Measurements from ENCODE around the gene IL17RE. TPM values are rescaled to one million over a fixed set of nuclear protein-coding genes. Genes with fewer than 3 reads are reported as not detected.

IL17RE gene
- total and polyA plus RNA-seq, 2 of the 13 experiments (the other 11 are each of a cell fraction or from before 2014, with no cell fraction given): 14.5 to 24.1 TPM

- no peak for TF ChIP-seq ZNF850 (CRISPR knock-in tag; conservative IDR thresholded peaks at IDR 0.05)
- TF ChIP-seq, protein P1, sequence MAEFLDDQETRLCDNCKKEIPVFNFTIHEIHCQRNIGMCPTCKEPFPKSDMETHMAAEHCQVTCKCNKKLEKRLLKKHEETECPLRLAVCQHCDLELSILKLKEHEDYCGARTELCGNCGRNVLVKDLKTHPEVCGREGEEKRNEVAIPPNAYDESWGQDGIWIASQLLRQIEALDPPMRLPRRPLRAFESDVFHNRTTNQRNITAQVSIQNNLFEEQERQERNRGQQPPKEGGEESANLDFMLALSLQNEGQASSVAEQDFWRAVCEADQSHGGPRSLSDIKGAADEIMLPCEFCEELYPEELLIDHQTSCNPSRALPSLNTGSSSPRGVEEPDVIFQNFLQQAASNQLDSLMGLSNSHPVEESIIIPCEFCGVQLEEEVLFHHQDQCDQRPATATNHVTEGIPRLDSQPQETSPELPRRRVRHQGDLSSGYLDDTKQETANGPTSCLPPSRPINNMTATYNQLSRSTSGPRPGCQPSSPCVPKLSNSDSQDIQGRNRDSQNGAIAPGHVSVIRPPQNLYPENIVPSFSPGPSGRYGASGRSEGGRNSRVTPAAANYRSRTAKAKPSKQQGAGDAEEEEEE (CRISPR knock-in tag; IDR thresholded peaks at IDR 0.05; ENCODE audit: borderline replicate concordance): no peak
- peak; percentile 91 for TF ChIP-seq RFXAP (CRISPR knock-in tag; IDR thresholded peaks at IDR 0.05; ENCODE audit: borderline replicate concordance)
- TF ChIP-seq KDM5B (CRISPR knock-in tag; IDR thresholded peaks at IDR 0.05; ENCODE audit: borderline replicate concordance): peak; percentile 67; the same call in 1 of the 2 replicates
- TF ChIP-seq HNF4G (IDR thresholded peaks at IDR 0.05; ENCODE audit: borderline replicate concordance, low read depth, low read length): peak; percentile 5; the same call in 1 of the 2 replicates
- TF ChIP-seq HNF4G (CRISPR knock-in tag; IDR thresholded peaks at IDR 0.05; ENCODE audit: borderline replicate concordance, low read depth): peak; percentile 60; the same call in 1 of the 2 replicates
- peak; percentile 88; the same call in 1 of the 2 replicates for TF ChIP-seq TARDBP (CRISPR knock-in tag; IDR thresholded peaks at IDR 0.05)
- no peak for TF ChIP-seq ZNF562 (CRISPR knock-in tag; IDR thresholded peaks at IDR 0.05; ENCODE audit: borderline replicate concordance)
- TF ChIP-seq ATF7 (IDR thresholded peaks at IDR 0.05): no peak
- TF ChIP-seq ATF7 (CRISPR knock-in tag; IDR thresholded peaks at IDR 0.05): 0 out of 2 replicates have a peak, but pooled peaks have one; percentile 3
- peak; percentile 56; the same call in 1 of the 2 replicates for TF ChIP-seq AFF4 (CRISPR knock-in tag; IDR thresholded peaks at IDR 0.05)
- 0 out of 2 replicates have a peak, but pooled peaks have one; percentile 61 for TF ChIP-seq MYNN (CRISPR knock-in tag; IDR thresholded peaks at IDR 0.05; ENCODE audit: low read depth)
- peak; percentile 30; the same call in 1 of the 2 replicates for TF ChIP-seq KDM3A (CRISPR knock-in tag; IDR thresholded peaks at IDR 0.05; ENCODE audit: low read depth)
- TF ChIP-seq ZNF772 (CRISPR knock-in tag; IDR thresholded peaks at IDR 0.05): peak; percentile 96
- TF ChIP-seq MLLT10 (CRISPR knock-in tag; IDR thresholded peaks at IDR 0.05): no peak
- TF ChIP-seq KLF12 (CRISPR knock-in tag; IDR thresholded peaks at IDR 0.05; ENCODE audit: borderline replicate concordance): peak; percentile 52; the same call in 1 of the 2 replicates
- TF ChIP-seq, protein P2, sequence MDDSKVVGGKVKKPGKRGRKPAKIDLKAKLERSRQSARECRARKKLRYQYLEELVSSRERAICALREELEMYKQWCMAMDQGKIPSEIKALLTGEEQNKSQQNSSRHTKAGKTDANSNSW (CRISPR knock-in tag; IDR thresholded peaks at IDR 0.05; ENCODE audit: borderline replicate concordance): no peak
- peak; percentile 23; the same call in 1 of the 2 replicates for TF ChIP-seq NFKBIZ (CRISPR knock-in tag; IDR thresholded peaks at IDR 0.05)
- TF ChIP-seq GZF1 (CRISPR knock-in tag; IDR thresholded peaks at IDR 0.05): no peak
- 0 out of 2 replicates have a peak, but pooled peaks have one; percentile 59 for TF ChIP-seq ZNF567 (CRISPR knock-in tag; IDR thresholded peaks at IDR 0.05; ENCODE audit: borderline replicate concordance)
- TF ChIP-seq ZNF496 (CRISPR knock-in tag; IDR thresholded peaks at IDR 0.05; ENCODE audit: insufficient replicate concordance): no peak
- TF ChIP-seq, protein P3, sequence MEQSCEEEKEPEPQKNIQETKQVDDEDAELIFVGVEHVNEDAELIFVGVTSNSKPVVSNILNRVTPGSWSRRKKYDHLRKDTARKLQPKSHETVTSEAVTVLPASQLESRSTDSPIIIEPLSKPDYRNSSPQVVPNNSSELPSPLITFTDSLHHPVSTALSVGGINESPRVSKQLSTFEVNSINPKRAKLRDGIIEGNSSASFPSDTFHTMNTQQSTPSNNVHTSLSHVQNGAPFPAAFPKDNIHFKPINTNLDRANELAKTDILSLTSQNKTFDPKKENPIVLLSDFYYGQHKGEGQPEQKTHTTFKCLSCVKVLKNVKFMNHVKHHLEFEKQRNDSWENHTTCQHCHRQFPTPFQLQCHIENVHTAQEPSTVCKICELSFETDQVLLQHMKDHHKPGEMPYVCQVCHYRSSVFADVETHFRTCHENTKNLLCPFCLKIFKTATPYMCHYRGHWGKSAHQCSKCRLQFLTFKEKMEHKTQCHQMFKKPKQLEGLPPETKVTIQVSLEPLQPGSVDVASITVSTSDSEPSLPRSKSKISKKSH (CRISPR knock-in tag; IDR thresholded peaks at IDR 0.05; ENCODE audit: borderline replicate concordance): peak; percentile 11
These were observed 43.7 kb downstream of the IL17RE start (continued) for GRCh38 chr3:9946112-9947024.

Data from HepG2 (cell line).